Ramos (cell line): ENCODE data around the gene RHBDF1.

Source experiments
- in situ Hi-C: fragments of 300-500 bp; cut with MboI; formaldehyde crosslinking; loops from one replicate; pipeline ENCODE4 v1.14.3; 2022; ENCODE audit warnings: low sequenced_read_pairs; ENCODE audit not compliant: unreplicated experiment

RHBDF1 gene

GRCh38 chr16:75580-76501, 3.4 kb upstream of the RHBDF1 start:
- in situ Hi-C loops: no loop called here

GRCh38 chr16:74747-75334, 2.4 kb upstream of the RHBDF1 start:
- in situ Hi-C loops: no loop called here

- in situ Hi-C loops: no loop called here
Measured at GRCh38 chr16:74051-74746, 1.8 kb upstream of the RHBDF1 start.

- in situ Hi-C loops: no loop called here
Measured at GRCh38 chr16:71540-72401, 660 bp downstream of the RHBDF1 start.

- in situ Hi-C loops: no loop called here
Measured at GRCh38 chr16:71210-71539, 1.3 kb downstream of the RHBDF1 start.

GRCh38 chr16:69181-69580, 3.2 kb downstream of the RHBDF1 start:
- in situ Hi-C loops: no loop called here

- in situ Hi-C loops: no loop called here
Measured at GRCh38 chr16:67884-68789, 4.3 kb downstream of the RHBDF1 start.

GRCh38 chr16:67183-67791, 5.1 kb downstream of the RHBDF1 start:
- in situ Hi-C loops: no loop called here

- in situ Hi-C loops: no loop called here
Measured at GRCh38 chr16:66309-67182, 5.9 kb downstream of the RHBDF1 start.

- in situ Hi-C loops: no loop called here
Measured at GRCh38 chr16:65745-66144, 6.7 kb downstream of the RHBDF1 start.

- in situ Hi-C loops: no loop called here
Measured at GRCh38 chr16:64914-65255, 7.5 kb downstream of the RHBDF1 start.

GRCh38 chr16:63998-64913, 8.2 kb downstream of the RHBDF1 start:
- in situ Hi-C loops: no loop called here

- in situ Hi-C loops: no loop called here
Measured at GRCh38 chr16:63466-63865, 9.0 kb downstream of the RHBDF1 start.

- in situ Hi-C loops: no loop called here
Measured at GRCh38 chr16:62968-63391, 9.5 kb downstream of the RHBDF1 start.

- in situ Hi-C loops: no loop called here
Measured at GRCh38 chr16:62283-62967, 10.0 kb downstream of the RHBDF1 start.

GRCh38 chr16:61879-62281, 10.6 kb downstream of the RHBDF1 start:
- in situ Hi-C loops: no loop called here
